ENCODE measurements around the gene SP4.

The SP4 gene

GRCh38 chr7:21422751-21423150 lies 5.1 kb upstream of the SP4 start:
- H3K4me2 ChIP-seq (ENCODE audit: low read length), result no peak overlapping the region
- no peak overlapping the region for H3K27ac ChIP-seq (ENCODE audit: low read depth, low read length)
- H3K79me2 ChIP-seq (ENCODE audit: control insufficient read depth, insufficient read depth, low read length), result no peaks in the 10 kb centered on the region
- no peak overlapping the region for H2AK5ac ChIP-seq (ENCODE audit: low read length)
- no peak overlapping the region for H3K23ac ChIP-seq (ENCODE audit: low read length)
- no peak overlapping the region for H4K5ac ChIP-seq (ENCODE audit: low read length)
- H2BK15ac ChIP-seq (replicated peaks; ENCODE audit: low read depth), result no peak overlapping the region
- no peak overlapping the region for H2BK5ac ChIP-seq (ENCODE audit: low read length)
- no peak overlapping the region for H3K18ac ChIP-seq (ENCODE audit: low read length)
- H3K4me1 ChIP-seq (ENCODE audit: control insufficient read depth, low read depth, low read length), result peaks cover 6% of the 10 kb centered on the region
- H4K8ac ChIP-seq (ENCODE audit: low read depth, low read length), result no peak overlapping the region
- H3K4me3 ChIP-seq (ENCODE audit: low read length), result no peak overlapping the region
- H3K9ac ChIP-seq (ENCODE audit: low read length), result no peak overlapping the region
- H3K36me3 ChIP-seq (ENCODE audit: control insufficient read depth, insufficient read depth, low read length), result no peaks in the 10 kb centered on the region
- H2BK120ac ChIP-seq (ENCODE audit: low read depth, low read length), result no peak overlapping the region
- H3K4ac ChIP-seq (ENCODE audit: low read depth, low read length), result no peak overlapping the region
- DNase-seq, result no peak
- H3K79me1 ChIP-seq (ENCODE audit: low read length), result no peaks in the 10 kb centered on the region
- no peaks in the 10 kb centered on the region for H3K27me3 ChIP-seq (ENCODE audit: insufficient read depth, low read length, poor library complexity)
- no peak overlapping the region for H3K56ac ChIP-seq (ENCODE audit: low read length)

- Histone ChIP-seq H3K23ac (ENCODE audit: low read length) (no peak overlapping the region), H3K36me3 (ENCODE audit: control insufficient read depth, insufficient read depth, low read length) (no peaks in the 10 kb centered on the region), H4K5ac (ENCODE audit: low read length) (no peak overlapping the region), H3K27me3 (ENCODE audit: insufficient read depth, low read length, poor library complexity) (no peaks in the 10 kb centered on the region), H3K4me2 (ENCODE audit: low read length) (no peak overlapping the region), H3K79me1 (ENCODE audit: low read length) (peaks cover 4% of the 10 kb centered on the region), H3K4ac (ENCODE audit: low read depth, low read length) (no peak overlapping the region), H3K27ac (ENCODE audit: low read depth, low read length) (no peak overlapping the region), H3K18ac (ENCODE audit: low read length) (no peak overlapping the region), H3K4me1 (ENCODE audit: control insufficient read depth, low read depth, low read length) (peaks cover 11% of the 10 kb centered on the region), H3K9ac (ENCODE audit: low read length) (no peak overlapping the region), H3K56ac (ENCODE audit: low read length) (no peak overlapping the region), H2BK120ac (ENCODE audit: low read depth, low read length) (no peak overlapping the region), H3K79me2 (ENCODE audit: control insufficient read depth, insufficient read depth, low read length) (peaks cover 4% of the 10 kb centered on the region), H3K4me3 (ENCODE audit: low read length) (no peak overlapping the region), H4K8ac (ENCODE audit: low read depth, low read length) (no peak overlapping the region), H2BK5ac (ENCODE audit: low read length) (no peak overlapping the region), H2BK15ac (replicated peaks; ENCODE audit: low read depth) (no peak overlapping the region), H2AK5ac (ENCODE audit: low read length) (no peak overlapping the region)
- no peak for DNase-seq
- no CpG with 5 or more reads among the region's 10 CpGs for WGBS (ENCODE audit: extremely low coverage, insufficient coverage, low lambda C conversion rate)
Measured at GRCh38 chr7:21425290-21425689, 2.6 kb upstream of the SP4 start.

GRCh38 chr7:21426286-21427181 lies 1.3 kb upstream of the SP4 start:
- H3K18ac ChIP-seq (ENCODE audit: low read length), result no peak overlapping the region
- WGBS (ENCODE audit: extremely low coverage, insufficient coverage, low lambda C conversion rate), result no CpG with 5 or more reads among the region's 35 CpGs
- DNase-seq, result peak; percentile 68
- H4K8ac ChIP-seq (ENCODE audit: low read depth, low read length), result no peak overlapping the region
- peaks cover 5% of the 10 kb centered on the region for H3K79me1 ChIP-seq (ENCODE audit: low read length)
- peak overlapping the region; percentile 75 for H3K27ac ChIP-seq (ENCODE audit: low read depth, low read length)
- peak overlapping the region; percentile 49 for H3K9ac ChIP-seq (ENCODE audit: low read length)
- peak overlapping the region; percentile 84 for H3K56ac ChIP-seq (ENCODE audit: low read length)
- H3K4me1 ChIP-seq (ENCODE audit: control insufficient read depth, low read depth, low read length), result peaks cover 11% of the 10 kb centered on the region
- H3K23ac ChIP-seq (ENCODE audit: low read length), result no peak overlapping the region
- H3K36me3 ChIP-seq (ENCODE audit: control insufficient read depth, insufficient read depth, low read length), result no peaks in the 10 kb centered on the region
- H3K4me3 ChIP-seq (ENCODE audit: low read length), result no peak overlapping the region
- H2BK15ac ChIP-seq (replicated peaks; ENCODE audit: low read depth), result no peak overlapping the region
- no peak overlapping the region for H2AK5ac ChIP-seq (ENCODE audit: low read length)
- no peak overlapping the region for H3K4ac ChIP-seq (ENCODE audit: low read depth, low read length)
- peak overlapping the region; percentile 7 for H3K4me2 ChIP-seq (ENCODE audit: low read length)
- H3K27me3 ChIP-seq (ENCODE audit: insufficient read depth, low read length, poor library complexity), result no peaks in the 10 kb centered on the region
- H2BK5ac ChIP-seq (ENCODE audit: low read length), result peak overlapping the region; percentile 12
- H4K5ac ChIP-seq (ENCODE audit: low read length), result no peak overlapping the region
- peaks cover 5% of the 10 kb centered on the region for H3K79me2 ChIP-seq (ENCODE audit: control insufficient read depth, insufficient read depth, low read length)
- H2BK120ac ChIP-seq (ENCODE audit: low read depth, low read length), result no peak overlapping the region

GRCh38 chr7:21427182-21427870 lies 557 bp upstream of the SP4 start:
- H3K36me3 ChIP-seq (ENCODE audit: control insufficient read depth, insufficient read depth, low read length), result no peaks in the 10 kb centered on the region
- no CpG with 5 or more reads among the region's 57 CpGs for WGBS (ENCODE audit: extremely low coverage, insufficient coverage, low lambda C conversion rate)
- H3K4me1 ChIP-seq (ENCODE audit: control insufficient read depth, low read depth, low read length), result peaks cover 11% of the 10 kb centered on the region
- H2AK5ac ChIP-seq (ENCODE audit: low read length), result no peak overlapping the region
- peak overlapping the region; percentile 18 for H2BK5ac ChIP-seq (ENCODE audit: low read length)
- H2BK120ac ChIP-seq (ENCODE audit: low read depth, low read length), result no peak overlapping the region
- peak overlapping the region; percentile 94 for H3K27ac ChIP-seq (ENCODE audit: low read depth, low read length)
- peak overlapping the region; percentile 14 for H3K4me2 ChIP-seq (ENCODE audit: low read length)
- peaks cover 5% of the 10 kb centered on the region for H3K79me1 ChIP-seq (ENCODE audit: low read length)
- no peak overlapping the region for H3K23ac ChIP-seq (ENCODE audit: low read length)
- no peak overlapping the region for H2BK15ac ChIP-seq (replicated peaks; ENCODE audit: low read depth)
- no peak overlapping the region for H4K5ac ChIP-seq (ENCODE audit: low read length)
- H4K8ac ChIP-seq (ENCODE audit: low read depth, low read length), result no peak overlapping the region
- H3K4ac ChIP-seq (ENCODE audit: low read depth, low read length), result peak overlapping the region; percentile 83
- H3K9ac ChIP-seq (ENCODE audit: low read length), result peak overlapping the region; percentile 85
- H3K18ac ChIP-seq (ENCODE audit: low read length), result peak overlapping the region; percentile 97
- H3K27me3 ChIP-seq (ENCODE audit: insufficient read depth, low read length, poor library complexity), result no peaks in the 10 kb centered on the region
- DNase-seq, result peak; percentile 99
- peak overlapping the region; percentile 42 for H3K4me3 ChIP-seq (ENCODE audit: low read length)
- H3K56ac ChIP-seq (ENCODE audit: low read length), result peak overlapping the region; percentile 71
- H3K79me2 ChIP-seq (ENCODE audit: control insufficient read depth, insufficient read depth, low read length), result peaks cover 7% of the 10 kb centered on the region

GRCh38 chr7:21428659-21428941 lies 717 bp downstream of the SP4 start:
- DNase-seq, result no peak
- Histone ChIP-seq H2BK5ac (ENCODE audit: low read length) (no peak overlapping the region), H3K4me1 (ENCODE audit: control insufficient read depth, low read depth, low read length) (peaks cover 11% of the 10 kb centered on the region), H3K4me2 (ENCODE audit: low read length) (no peak overlapping the region), H4K5ac (ENCODE audit: low read length) (no peak overlapping the region), H3K18ac (ENCODE audit: low read length) (peak overlapping the region; percentile 94), H3K56ac (ENCODE audit: low read length) (peak overlapping the region; percentile 84), H3K27me3 (ENCODE audit: insufficient read depth, low read length, poor library complexity) (no peaks in the 10 kb centered on the region), H3K79me1 (ENCODE audit: low read length) (peaks cover 8% of the 10 kb centered on the region), H3K36me3 (ENCODE audit: control insufficient read depth, insufficient read depth, low read length) (no peaks in the 10 kb centered on the region), H3K23ac (ENCODE audit: low read length) (no peak overlapping the region), H4K8ac (ENCODE audit: low read depth, low read length) (no peak overlapping the region), H3K4me3 (ENCODE audit: low read length) (peak overlapping the region; percentile 63), H2BK15ac (replicated peaks; ENCODE audit: low read depth) (no peak overlapping the region), H2AK5ac (ENCODE audit: low read length) (no peak overlapping the region), H3K9ac (ENCODE audit: low read length) (peak overlapping the region; percentile 72), H3K27ac (ENCODE audit: low read depth, low read length) (peak overlapping the region; percentile 79), H3K79me2 (ENCODE audit: control insufficient read depth, insufficient read depth, low read length) (peaks cover 14% of the 10 kb centered on the region), H3K4ac (ENCODE audit: low read depth, low read length) (no peak overlapping the region), H2BK120ac (ENCODE audit: low read depth, low read length) (no peak overlapping the region)
- no CpG with 5 or more reads among the region's 5 CpGs for WGBS (ENCODE audit: extremely low coverage, insufficient coverage, low lambda C conversion rate)
